Omental fat pad (tissue), 4 donors: ENCODE results near the gene KLF15. TPM values are rescaled to one million over a fixed set of nuclear protein-coding genes. Genes with fewer than 3 reads are reported as not detected.
"Not testable (repeated sequence)": the region's sequence is repeated elsewhere in the genome, so short reads cannot be mapped to it uniquely, and the experiment has no call there.

ENCODE experiments used
- ATAC-seq: fragments of 150-250 bp; one replicate; pipeline ENCODE4 v1.9.1; 2016; ENCODE audit warnings: mild to moderate bottlenecking, moderate library complexity; ENCODE audit not compliant: low FRiP score
- DNase-seq: peaks from one replicate; pipeline ENCODE4 v3.0.0-alpha.2; 2019; ENCODE audit warnings: low spot score
- total RNA-seq, 4 donors: library from RNA; depleted of rRNA; stranded (reverse); fragments of >200 nt; gene quantifications; one replicate each; pipeline ENCODE4 v1.1.0, GENCODE V29; 2016
- TF ChIP-seq, protein P1 (sequence below), 3 donors: fragments of 450-650 bp; IDR thresholded peaks; one replicate each; pipeline ENCODE4 v1.5.1; 2016 to 2017; ENCODE audit warnings: antibody characterized with exemption in 3 of 3, mild to moderate bottlenecking in 3 of 3, moderate library complexity in 2 of 3

KLF15 gene
- total RNA-seq, 4 donors from 2014 or later = 22.3 to 73.1 (median 59.9) TPM

DNA sequence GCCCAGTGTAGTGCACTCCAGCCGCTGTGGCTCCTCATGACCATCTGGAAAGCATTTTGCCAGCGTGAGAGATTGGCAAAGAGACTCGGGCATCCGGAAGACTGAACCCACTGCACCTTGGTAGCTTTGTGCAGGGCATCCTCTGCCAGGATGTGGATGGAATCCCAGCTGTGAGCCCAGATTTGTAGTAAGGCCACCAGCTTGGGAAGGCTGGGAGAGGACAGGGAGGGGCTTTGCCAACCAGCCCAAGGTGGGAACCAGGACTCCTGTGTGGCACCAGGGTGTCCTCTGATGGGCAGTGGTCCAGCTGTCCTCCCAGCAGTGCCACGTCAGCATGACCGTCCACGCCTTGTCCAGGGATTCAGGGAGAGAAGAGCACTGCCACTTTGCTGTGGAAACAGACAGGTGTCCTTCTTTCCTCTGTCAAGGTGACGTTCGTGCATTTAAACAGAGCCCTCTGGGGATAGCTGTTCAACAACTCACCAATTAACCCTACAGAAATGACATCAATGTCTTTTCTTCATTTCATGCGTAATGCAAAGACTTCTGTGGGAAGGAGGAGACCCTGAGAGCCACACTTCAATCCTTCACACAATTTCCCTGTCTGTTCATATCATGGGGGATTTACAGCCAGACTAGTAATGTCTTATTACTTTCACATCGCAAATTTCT is 19.1 kb downstream of the KLF15 start:
- ATAC-seq (no peak), DNase-seq (no peak)
- TF ChIP-seq, protein P1, sequence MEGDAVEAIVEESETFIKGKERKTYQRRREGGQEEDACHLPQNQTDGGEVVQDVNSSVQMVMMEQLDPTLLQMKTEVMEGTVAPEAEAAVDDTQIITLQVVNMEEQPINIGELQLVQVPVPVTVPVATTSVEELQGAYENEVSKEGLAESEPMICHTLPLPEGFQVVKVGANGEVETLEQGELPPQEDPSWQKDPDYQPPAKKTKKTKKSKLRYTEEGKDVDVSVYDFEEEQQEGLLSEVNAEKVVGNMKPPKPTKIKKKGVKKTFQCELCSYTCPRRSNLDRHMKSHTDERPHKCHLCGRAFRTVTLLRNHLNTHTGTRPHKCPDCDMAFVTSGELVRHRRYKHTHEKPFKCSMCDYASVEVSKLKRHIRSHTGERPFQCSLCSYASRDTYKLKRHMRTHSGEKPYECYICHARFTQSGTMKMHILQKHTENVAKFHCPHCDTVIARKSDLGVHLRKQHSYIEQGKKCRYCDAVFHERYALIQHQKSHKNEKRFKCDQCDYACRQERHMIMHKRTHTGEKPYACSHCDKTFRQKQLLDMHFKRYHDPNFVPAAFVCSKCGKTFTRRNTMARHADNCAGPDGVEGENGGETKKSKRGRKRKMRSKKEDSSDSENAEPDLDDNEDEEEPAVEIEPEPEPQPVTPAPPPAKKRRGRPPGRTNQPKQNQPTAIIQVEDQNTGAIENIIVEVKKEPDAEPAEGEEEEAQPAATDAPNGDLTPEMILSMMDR (IDR thresholded peaks at IDR 0.05) = no peak

DNA sequence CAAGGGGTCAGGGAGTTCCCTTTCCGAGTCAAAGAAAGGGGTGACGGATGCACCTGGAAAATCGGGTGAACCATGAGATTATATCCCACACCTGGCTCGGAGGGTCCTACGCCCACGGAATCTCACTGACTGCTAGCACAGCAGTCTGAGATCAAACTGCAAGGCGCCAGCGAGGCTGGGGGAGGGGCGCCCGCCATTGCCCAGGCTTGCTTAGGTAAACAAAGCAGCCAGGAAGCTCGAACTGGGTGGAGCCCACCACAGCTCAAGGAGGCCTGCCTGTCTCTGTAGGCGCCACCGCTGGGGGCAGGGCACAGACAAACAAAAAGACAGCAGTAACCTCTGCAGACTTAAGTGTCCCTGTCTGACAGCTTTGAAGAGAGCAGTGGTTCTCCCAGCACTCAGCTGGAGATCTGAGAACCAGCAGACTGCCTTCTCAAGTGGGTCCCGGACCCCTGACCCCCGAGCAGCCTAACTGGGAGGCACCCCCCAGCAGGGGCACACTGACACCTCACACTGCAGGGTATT is 25.3 kb downstream of the KLF15 start:
- ATAC-seq, DNase-seq: not testable (repeated sequence)

DNA sequence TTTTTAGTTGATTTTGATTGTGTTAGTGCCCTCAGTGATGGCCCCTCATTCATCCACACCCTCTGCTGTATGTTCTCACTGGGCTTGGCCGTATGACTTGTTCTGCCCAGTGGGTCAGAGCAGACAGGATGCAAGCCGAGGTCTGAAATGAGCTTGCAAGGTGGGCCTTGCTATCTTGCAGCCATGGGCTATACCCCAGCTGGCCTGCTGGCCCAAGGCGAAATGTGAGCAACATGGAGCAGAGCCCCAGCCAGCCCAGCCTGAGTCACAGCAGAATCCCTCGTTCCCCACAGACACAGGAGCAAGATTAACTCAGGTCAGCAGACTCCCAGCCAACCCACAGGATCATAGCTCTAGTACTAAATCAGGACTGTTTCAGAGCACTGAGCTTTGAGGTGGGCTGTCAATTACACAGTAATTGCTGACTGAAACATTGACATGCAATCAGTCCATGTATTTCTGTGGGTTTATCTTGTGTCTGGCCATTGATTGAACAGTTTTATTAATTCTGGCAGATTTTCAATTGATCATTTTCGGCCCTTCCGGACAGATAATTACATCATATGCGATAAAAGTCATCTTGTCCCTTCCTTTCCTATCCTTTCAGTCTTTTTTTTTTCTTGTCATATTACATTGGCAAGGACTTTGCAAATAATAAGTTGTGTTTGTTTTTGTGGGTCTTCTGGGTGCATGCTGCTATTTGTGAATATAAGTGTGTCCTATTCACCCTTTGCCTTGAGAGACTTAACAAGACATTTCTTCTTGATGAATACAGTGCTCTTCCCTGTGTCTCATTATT is 27.1 kb downstream of the KLF15 start:
- TF ChIP-seq, protein P1 (IDR thresholded peaks at IDR 0.05) = no peak
- DNase-seq (no peak), ATAC-seq (no peak)

DNA sequence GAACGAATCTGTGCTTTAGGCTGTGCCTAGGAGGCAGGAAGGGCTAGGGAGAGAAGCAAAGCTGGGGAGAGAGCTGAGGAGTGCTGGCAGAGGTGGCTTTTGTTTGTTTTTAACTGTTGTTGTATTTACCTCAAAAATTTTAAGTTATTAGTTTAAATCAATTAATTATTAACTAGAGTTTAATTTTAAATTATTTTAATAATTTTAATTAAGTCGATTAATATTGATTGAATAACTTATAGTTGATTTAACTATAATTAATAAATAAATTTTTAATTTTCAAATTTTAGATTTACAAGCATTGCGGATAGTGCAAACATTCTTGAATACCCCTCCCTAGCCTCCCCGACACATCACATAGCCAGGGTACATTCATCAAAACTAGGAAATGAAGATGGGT is 30.6 kb downstream of the KLF15 start:
- ATAC-seq = no peak
- no peak for DNase-seq
- TF ChIP-seq, protein P1 (IDR thresholded peaks at IDR 0.05) = no peak

DNA sequence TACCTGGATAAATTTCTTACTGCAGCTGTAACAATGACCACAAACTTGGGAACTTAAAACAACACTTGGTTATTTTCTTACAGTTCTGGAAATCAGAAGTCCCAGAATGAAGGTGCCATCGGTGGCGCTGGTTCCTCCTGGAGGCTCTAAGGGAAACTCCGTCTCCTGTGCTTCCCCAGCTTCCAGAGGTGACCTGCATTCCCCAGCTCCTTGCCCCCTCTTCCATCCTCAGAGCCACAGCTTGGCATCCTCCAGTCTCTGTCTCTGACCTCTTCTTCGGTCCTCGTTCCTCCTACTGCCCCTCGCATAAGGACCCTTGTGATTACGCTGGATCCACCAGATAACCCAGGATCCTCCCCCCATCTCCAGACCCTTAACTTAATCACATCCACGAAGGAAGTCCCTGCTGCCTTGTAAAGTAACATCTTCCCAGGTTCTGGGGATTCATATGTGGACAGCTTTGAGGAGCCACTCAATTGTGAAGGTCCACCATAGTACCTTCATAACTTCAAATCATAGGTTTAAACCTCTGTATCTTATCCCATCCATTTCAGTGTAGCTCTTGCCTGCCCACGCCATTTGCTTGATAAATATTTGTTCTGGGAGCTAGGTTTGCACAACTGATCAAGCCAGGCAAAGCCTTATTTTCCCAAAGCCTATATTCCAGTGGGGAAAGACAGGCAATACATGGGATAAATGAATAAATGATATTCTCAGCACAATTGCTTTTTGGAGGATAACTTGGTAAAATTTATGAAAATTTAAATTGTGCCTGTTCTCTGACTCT is 34.8 kb downstream of the KLF15 start:
- TF ChIP-seq, protein P1 (IDR thresholded peaks at IDR 0.05) = no peak
- no peak for ATAC-seq
- DNase-seq = no peak

DNA sequence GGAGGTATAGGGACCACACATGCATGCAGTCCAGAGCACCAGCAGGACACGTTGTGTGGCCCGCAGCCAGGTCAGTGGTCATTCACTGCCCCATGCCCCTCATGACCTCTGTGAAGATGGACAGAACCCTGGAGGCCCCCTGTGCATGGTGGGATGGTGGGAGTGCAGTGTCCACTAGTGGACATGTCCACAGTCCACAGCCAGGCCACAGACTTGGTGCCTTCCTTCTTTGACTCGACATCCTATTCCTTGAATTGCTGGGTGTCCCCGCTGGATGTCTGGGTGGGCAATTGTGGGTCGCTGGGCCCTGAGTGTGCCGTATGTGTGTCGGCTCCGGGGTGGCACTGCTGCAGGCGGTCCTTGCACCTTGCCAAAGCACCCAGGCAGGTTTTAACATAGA is 35.7 kb downstream of the KLF15 start:
- no peak for DNase-seq
- TF ChIP-seq, protein P1 (IDR thresholded peaks at IDR 0.05) = no peak
- no peak for ATAC-seq
